ENCODE results near the gene TRMT44.

Gene TRMT44

DNA sequence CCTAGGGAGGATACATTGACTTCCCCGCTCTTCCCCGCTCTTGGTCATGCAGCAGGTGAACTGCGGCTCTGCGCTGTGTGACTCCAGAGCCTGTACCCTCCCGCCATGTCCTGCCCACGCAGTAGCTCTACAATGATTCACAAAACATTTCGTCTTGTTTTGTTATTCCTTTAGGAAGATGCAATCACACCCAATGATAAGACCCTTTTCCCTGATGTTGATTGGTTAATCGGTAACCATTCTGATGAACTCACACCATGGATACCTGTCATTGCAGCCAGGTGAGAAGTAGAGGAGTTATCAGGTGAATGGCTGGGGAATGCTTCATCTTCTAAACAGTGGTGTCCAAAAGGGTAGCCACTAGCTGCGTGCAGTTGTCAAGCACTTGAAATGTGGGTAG is 23.2 kb downstream of the TRMT44 start:
- no peak overlapping the region for H3K4me3 ChIP-seq (ENCODE audit: low read depth, low read length)
- TF ChIP-seq, protein P1, sequence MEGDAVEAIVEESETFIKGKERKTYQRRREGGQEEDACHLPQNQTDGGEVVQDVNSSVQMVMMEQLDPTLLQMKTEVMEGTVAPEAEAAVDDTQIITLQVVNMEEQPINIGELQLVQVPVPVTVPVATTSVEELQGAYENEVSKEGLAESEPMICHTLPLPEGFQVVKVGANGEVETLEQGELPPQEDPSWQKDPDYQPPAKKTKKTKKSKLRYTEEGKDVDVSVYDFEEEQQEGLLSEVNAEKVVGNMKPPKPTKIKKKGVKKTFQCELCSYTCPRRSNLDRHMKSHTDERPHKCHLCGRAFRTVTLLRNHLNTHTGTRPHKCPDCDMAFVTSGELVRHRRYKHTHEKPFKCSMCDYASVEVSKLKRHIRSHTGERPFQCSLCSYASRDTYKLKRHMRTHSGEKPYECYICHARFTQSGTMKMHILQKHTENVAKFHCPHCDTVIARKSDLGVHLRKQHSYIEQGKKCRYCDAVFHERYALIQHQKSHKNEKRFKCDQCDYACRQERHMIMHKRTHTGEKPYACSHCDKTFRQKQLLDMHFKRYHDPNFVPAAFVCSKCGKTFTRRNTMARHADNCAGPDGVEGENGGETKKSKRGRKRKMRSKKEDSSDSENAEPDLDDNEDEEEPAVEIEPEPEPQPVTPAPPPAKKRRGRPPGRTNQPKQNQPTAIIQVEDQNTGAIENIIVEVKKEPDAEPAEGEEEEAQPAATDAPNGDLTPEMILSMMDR (IDR thresholded peaks at IDR 0.05; ENCODE audit: insufficient read depth, low read depth, low read length, missing control alignments) = no peak
- DNase-seq (ENCODE audit: low read depth) = no peak

DNA sequence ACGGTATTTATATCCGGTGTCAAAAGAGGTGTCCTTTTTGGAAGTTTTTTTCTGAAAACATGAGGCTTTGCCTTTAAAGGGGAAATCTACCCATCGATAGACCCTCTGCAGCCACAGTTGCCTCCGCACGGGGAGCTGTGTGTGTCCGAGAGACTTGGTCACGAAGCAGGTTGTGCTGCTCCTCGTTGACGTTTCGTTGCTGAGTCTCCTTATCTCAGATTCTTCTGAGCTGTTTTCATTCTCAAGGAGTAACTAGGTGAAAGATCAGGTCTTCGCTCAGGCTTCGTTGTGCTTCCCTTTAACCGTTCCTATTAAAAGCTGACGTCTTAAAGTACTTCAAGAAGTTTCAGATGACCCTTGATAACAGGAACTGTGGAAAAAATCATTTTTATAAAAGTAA is 23.8 kb downstream of the TRMT44 start:
- no peak overlapping the region for H3K4me3 ChIP-seq (ENCODE audit: low read depth, low read length)
- TF ChIP-seq, protein P1 (IDR thresholded peaks at IDR 0.05; ENCODE audit: insufficient read depth, low read depth, low read length, missing control alignments) = no peak
- DNase-seq (ENCODE audit: low read depth) = no peak

DNA sequence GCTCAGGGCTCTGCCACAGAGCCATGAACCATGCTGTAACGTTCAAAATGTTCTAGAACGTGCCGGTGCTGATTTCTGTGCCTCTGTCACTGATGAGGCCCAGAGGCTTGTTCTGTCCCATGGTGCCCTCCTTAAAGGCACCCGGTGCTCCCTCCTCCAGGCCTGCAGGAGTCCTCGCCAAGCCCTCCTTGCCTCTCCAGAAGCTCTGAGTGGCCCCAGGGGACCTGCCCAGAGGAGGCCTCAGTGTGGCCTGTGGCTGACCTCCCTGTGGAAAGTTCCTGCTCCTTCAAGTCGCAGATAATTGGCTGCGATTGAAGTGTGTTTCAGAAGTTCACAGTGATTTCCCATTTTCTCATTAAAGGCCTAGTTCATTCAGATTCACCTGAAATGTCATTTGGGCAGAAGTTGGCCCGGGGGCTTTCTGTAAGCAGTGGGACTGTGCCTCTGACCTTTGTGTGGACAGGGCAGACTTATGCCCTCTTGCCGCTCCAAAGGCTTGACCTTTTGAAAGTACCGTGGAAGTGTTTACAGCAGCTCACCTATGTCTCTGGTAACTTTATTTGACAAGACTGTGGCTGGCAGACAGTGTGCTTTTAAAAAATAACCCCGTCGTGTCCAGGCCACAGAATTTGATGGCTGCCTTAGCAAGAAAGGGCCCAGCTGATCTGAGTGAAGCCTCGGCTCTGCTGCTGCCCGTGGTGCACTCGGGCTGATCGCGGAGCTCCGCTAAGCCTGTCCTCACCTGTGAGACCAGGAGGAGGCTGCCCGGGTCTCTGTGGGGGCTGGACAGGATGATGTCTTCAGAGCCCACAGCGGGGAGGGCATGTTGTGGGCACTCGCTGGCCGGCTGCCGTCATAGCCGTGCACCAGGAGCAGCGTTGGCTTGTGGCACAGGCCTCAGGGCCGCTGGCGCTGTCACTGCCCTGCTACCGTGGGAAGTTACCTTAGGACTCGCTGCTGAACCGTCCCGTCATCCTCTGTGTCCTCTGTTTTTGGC is 25.3 kb downstream of the TRMT44 start:
- H3K4me3 ChIP-seq (ENCODE audit: low read depth, low read length) = no peak overlapping the region
- TF ChIP-seq, protein P1 (IDR thresholded peaks at IDR 0.05; ENCODE audit: insufficient read depth, low read depth, low read length, missing control alignments) = no peak

DNA sequence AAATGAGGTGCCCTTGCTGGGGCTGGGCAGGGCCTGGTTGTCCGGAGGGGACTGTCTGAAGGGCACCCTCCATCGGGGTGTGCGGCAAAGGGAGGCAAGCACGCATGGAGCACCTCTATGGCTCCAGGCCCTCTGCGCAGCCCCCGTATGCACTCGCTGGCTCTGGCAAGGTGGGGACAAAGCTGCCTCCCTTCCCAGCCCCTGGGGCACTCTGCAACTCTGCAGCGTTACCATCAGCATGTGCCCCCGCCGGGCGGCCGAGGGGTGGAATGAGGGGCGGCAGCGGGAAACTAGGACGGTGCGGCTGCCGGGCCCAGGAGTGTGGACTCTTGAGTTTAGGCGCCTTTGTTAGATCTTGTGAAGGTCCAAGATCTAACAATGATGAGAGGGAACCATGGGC is 26.4 kb downstream of the TRMT44 start:
- no peak overlapping the region for H3K4me3 ChIP-seq (ENCODE audit: low read depth, low read length)
- TF ChIP-seq, protein P1 (IDR thresholded peaks at IDR 0.05; ENCODE audit: insufficient read depth, low read depth, low read length, missing control alignments) = no peak
- no peak for DNase-seq (ENCODE audit: low read depth)

More for the DNA sequence above, 25.3 kb downstream of the TRMT44 start:
- no peak for DNase-seq (ENCODE audit: low read depth)

DNA sequence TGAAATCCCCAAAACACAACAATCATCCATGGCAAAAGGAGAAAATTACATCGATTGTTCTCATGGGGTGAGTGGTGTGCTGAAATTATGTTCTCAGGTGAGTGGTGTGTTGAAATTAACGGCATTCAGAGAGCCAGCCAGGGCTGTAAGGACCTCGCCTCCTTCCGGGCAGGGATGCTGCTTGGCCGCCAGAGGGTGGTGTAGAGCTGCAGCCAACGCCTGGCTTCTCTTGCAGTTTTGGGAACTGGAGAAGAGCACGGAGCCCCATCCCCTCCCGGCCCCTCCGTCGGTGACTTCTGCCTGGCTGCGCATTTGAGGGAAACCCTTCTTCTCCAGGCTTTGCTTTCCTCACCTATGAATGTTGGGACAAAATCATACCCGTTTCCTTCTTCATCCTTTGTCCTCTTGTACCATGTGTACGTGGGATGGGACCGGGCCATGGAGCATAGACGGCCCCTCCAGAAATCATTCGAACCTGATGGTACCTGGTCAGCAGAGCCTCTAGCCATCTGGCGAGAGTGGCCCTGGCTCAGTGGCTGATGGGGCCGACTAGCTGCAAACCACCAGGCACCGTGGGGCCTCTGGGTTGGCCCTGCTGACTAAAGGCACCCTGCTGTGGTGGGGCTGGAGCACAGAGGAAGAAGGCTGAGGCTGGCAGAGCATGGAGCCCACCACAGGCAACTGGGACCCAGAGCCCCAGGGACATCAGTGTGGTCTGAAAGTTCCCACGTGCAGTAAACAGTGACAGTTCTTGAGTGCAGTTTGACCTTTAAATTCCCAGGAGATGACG is 28.4 kb downstream of the TRMT44 start:
- TF ChIP-seq, protein P1 (IDR thresholded peaks at IDR 0.05; ENCODE audit: insufficient read depth, low read depth, low read length, missing control alignments) = peak; percentile 98
- peak; percentile 75 for DNase-seq (ENCODE audit: low read depth)
- H3K4me3 ChIP-seq (ENCODE audit: low read depth, low read length) = no peak overlapping the region

DNA sequence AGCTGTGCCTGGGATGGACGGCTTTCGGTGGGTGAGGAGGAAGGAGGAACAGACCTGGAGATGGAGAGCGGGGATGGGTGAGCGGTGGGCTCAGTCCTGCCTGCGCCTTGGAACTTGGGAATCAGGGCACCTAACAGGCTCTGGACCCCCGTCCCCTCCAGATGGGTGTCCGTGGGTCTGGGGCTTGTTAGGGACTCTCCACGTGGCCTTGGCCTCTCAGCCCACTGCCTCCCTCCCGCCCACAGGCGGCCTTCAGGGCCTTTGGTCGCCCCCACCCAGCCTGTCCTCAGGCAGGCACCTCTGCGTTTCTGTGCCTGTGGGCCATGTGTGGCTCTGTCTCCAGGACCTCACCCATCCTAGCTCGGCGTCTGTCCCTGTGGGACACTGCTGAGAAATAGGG is 29.0 kb downstream of the TRMT44 start:
- TF ChIP-seq, protein P1 (IDR thresholded peaks at IDR 0.05; ENCODE audit: insufficient read depth, low read depth, low read length, missing control alignments) = no peak
- no peak overlapping the region for H3K4me3 ChIP-seq (ENCODE audit: low read depth, low read length)
- DNase-seq (ENCODE audit: low read depth) = no peak

All from GM12865 (cell line).